HepG2 (cell line): Measurements from ENCODE around the gene PPFIA3. TPM values are rescaled to one million over a fixed set of nuclear protein-coding genes. Genes with fewer than 3 reads are reported as not detected.

ENCODE experiments used
- E2F2 ChIP-seq: sonication (generic); formaldehyde crosslinking; IDR thresholded peaks from 2 replicates; pipeline ENCODE4 v1.4.0; 2020; ENCODE audit warnings: missing genetic modification reagents, borderline replicate concordance
- FOXK1 ChIP-seq: sonication (generic); formaldehyde crosslinking; IDR thresholded peaks from 2 replicates; pipeline ENCODE4 v1.4.0; 2020; ENCODE audit warnings: low read depth, missing genetic modification reagents, borderline replicate concordance
- HDAC6 ChIP-seq: fragments of 200-600 bp; sonication (generic); IDR thresholded peaks from 2 replicates; pipeline ENCODE4 v1.7.0; 2017; ENCODE audit warnings: mild to moderate bottlenecking, antibody characterized with exemption, low read length, low read depth
- MTA3 ChIP-seq: sonication (generic); formaldehyde crosslinking; IDR thresholded peaks from 2 replicates; pipeline ENCODE4 v1.4.0; 2020; ENCODE audit warnings: missing genetic modification reagents
- POGZ ChIP-seq: sonication (generic); formaldehyde crosslinking; IDR thresholded peaks from 2 replicates; pipeline ENCODE4 v1.4.0; 2020; ENCODE audit warnings: mild to moderate bottlenecking, missing genetic modification reagents
- RFX5 ChIP-seq: IDR thresholded peaks from 2 replicates; pipeline ENCODE4 v1.6.1; 2011; ENCODE audit warnings: low read depth, low read length, improper control_type of control experiment
- SP140L ChIP-seq: sonication (generic); formaldehyde crosslinking; IDR thresholded peaks from 2 replicates; pipeline ENCODE4 v1.4.0; 2020; ENCODE audit warnings: missing genetic modification reagents, borderline replicate concordance
- TSC22D2 ChIP-seq: sonication (generic); formaldehyde crosslinking; IDR thresholded peaks from 2 replicates; pipeline ENCODE4 v1.5.1; 2020; ENCODE audit warnings: missing genetic modification reagents, mild to moderate bottlenecking, borderline replicate concordance
- ZBTB3 ChIP-seq: sonication (generic); formaldehyde crosslinking; IDR thresholded peaks from 2 replicates; pipeline ENCODE4 v1.4.0; 2020; ENCODE audit warnings: low read depth, mild to moderate bottlenecking, moderate library complexity, missing genetic modification reagents, borderline replicate concordance
- ZNF251 ChIP-seq: sonication (generic); formaldehyde crosslinking; IDR thresholded peaks from 2 replicates; pipeline ENCODE4 v1.9.0; 2021; ENCODE audit warnings: mild to moderate bottlenecking, missing genetic modification reagents
- polyA plus RNA-seq, 8 experiments: library from polyadenylated mRNA; depleted of rRNA in 3 of 8; stranded (reverse) in 7 of 8; unstranded in 1 of 8; fragments of >200 nt; fragmentation: Illumina TruSeq in 4 of 8; extraction: Trizol in 4 of 8; gene quantifications; 2 replicates each; pipeline versions ENCODE4 v1.2.1 to v1.2.3, GENCODE V29; 2011 to 2016; ENCODE audit warnings: low read depth in 4 of 8, missing spikeins in 1 of 8, mixed read lengths in 1 of 8; ENCODE audit not compliant: insufficient read depth in 1 of 8
- total RNA-seq, 5 experiments: library from RNA; depleted of rRNA; stranded (reverse); fragments of >200 nt; fragmentation: Illumina TruSeq; extraction: Trizol; gene quantifications; 2 replicates each; pipeline ENCODE4 v1.2.3, GENCODE V29; 2016; ENCODE audit warnings: low read depth in 1 of 5
- TF ChIP-seq, protein P1 (sequence below): sonication (generic); formaldehyde crosslinking; IDR thresholded peaks from 2 replicates; pipeline ENCODE4 v1.4.0; 2020; ENCODE audit warnings: missing genetic modification reagents
- TF ChIP-seq, protein P2 (sequence below): sonication (generic); formaldehyde crosslinking; IDR thresholded peaks from 2 replicates; pipeline ENCODE4 v1.4.0; 2020; ENCODE audit warnings: missing genetic modification reagents
- TF ChIP-seq, protein P3 (sequence below): sonication (generic); formaldehyde crosslinking; IDR thresholded peaks from 2 replicates; pipeline ENCODE4 v1.9.0; 2021; ENCODE audit warnings: missing genetic modification reagents, mild to moderate bottlenecking, borderline replicate concordance
- TF ChIP-seq, protein P4 (sequence below): sonication (generic); formaldehyde crosslinking; IDR thresholded peaks from 2 replicates; pipeline ENCODE4 v1.4.0; 2020; ENCODE audit warnings: mild to moderate bottlenecking, missing genetic modification reagents

Gene PPFIA3
- total and polyA plus RNA-seq, 2 of the 13 experiments (the other 11 are each of a cell fraction or from before 2014, with no cell fraction given) = 6.7 to 8.6 TPM

GRCh38 chr19:49127674-49128544 lies 8.6 kb downstream of the PPFIA3 start (continued):
- TF ChIP-seq RFX5 = no peak
- TF ChIP-seq, protein P1, sequence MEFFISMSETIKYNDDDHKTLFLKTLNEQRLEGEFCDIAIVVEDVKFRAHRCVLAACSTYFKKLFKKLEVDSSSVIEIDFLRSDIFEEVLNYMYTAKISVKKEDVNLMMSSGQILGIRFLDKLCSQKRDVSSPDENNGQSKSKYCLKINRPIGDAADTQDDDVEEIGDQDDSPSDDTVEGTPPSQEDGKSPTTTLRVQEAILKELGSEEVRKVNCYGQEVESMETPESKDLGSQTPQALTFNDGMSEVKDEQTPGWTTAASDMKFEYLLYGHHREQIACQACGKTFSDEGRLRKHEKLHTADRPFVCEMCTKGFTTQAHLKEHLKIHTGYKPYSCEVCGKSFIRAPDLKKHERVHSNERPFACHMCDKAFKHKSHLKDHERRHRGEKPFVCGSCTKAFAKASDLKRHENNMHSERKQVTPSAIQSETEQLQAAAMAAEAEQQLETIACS (CRISPR knock-in tag) = peak; percentile 78
- TF ChIP-seq ZBTB3 (CRISPR knock-in tag) = peak; percentile 89; the same call in 1 of the 2 replicates
- TF ChIP-seq MTA3 (CRISPR knock-in tag) = no peak
- TF ChIP-seq HDAC6 = no peak
- TF ChIP-seq, protein P2, sequence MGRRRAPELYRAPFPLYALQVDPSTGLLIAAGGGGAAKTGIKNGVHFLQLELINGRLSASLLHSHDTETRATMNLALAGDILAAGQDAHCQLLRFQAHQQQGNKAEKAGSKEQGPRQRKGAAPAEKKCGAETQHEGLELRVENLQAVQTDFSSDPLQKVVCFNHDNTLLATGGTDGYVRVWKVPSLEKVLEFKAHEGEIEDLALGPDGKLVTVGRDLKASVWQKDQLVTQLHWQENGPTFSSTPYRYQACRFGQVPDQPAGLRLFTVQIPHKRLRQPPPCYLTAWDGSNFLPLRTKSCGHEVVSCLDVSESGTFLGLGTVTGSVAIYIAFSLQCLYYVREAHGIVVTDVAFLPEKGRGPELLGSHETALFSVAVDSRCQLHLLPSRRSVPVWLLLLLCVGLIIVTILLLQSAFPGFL (CRISPR knock-in tag) = peak; percentile 97
- TF ChIP-seq, protein P3, sequence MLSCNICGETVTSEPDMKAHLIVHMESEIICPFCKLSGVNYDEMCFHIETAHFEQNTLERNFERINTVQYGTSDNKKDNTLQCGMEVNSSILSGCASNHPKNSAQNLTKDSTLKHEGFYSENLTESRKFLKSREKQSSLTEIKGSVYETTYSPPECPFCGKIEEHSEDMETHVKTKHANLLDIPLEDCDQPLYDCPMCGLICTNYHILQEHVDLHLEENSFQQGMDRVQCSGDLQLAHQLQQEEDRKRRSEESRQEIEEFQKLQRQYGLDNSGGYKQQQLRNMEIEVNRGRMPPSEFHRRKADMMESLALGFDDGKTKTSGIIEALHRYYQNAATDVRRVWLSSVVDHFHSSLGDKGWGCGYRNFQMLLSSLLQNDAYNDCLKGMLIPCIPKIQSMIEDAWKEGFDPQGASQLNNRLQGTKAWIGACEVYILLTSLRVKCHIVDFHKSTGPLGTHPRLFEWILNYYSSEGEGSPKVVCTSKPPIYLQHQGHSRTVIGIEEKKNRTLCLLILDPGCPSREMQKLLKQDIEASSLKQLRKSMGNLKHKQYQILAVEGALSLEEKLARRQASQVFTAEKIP (CRISPR knock-in tag) = no peak
- peak; percentile 82; the same call in 1 of the 2 replicates for TF ChIP-seq E2F2
- peak; percentile 97 for TF ChIP-seq ZNF251 (CRISPR knock-in tag)
- TF ChIP-seq POGZ (CRISPR knock-in tag) = peak; percentile 23; the same call in 1 of the 2 replicates
- TF ChIP-seq SP140L (CRISPR knock-in tag) = peak; percentile 78; the same call in 1 of the 2 replicates
- TF ChIP-seq FOXK1 = no peak
- peak; percentile 98 for TF ChIP-seq TSC22D2 (CRISPR knock-in tag)
- TF ChIP-seq, protein P4, sequence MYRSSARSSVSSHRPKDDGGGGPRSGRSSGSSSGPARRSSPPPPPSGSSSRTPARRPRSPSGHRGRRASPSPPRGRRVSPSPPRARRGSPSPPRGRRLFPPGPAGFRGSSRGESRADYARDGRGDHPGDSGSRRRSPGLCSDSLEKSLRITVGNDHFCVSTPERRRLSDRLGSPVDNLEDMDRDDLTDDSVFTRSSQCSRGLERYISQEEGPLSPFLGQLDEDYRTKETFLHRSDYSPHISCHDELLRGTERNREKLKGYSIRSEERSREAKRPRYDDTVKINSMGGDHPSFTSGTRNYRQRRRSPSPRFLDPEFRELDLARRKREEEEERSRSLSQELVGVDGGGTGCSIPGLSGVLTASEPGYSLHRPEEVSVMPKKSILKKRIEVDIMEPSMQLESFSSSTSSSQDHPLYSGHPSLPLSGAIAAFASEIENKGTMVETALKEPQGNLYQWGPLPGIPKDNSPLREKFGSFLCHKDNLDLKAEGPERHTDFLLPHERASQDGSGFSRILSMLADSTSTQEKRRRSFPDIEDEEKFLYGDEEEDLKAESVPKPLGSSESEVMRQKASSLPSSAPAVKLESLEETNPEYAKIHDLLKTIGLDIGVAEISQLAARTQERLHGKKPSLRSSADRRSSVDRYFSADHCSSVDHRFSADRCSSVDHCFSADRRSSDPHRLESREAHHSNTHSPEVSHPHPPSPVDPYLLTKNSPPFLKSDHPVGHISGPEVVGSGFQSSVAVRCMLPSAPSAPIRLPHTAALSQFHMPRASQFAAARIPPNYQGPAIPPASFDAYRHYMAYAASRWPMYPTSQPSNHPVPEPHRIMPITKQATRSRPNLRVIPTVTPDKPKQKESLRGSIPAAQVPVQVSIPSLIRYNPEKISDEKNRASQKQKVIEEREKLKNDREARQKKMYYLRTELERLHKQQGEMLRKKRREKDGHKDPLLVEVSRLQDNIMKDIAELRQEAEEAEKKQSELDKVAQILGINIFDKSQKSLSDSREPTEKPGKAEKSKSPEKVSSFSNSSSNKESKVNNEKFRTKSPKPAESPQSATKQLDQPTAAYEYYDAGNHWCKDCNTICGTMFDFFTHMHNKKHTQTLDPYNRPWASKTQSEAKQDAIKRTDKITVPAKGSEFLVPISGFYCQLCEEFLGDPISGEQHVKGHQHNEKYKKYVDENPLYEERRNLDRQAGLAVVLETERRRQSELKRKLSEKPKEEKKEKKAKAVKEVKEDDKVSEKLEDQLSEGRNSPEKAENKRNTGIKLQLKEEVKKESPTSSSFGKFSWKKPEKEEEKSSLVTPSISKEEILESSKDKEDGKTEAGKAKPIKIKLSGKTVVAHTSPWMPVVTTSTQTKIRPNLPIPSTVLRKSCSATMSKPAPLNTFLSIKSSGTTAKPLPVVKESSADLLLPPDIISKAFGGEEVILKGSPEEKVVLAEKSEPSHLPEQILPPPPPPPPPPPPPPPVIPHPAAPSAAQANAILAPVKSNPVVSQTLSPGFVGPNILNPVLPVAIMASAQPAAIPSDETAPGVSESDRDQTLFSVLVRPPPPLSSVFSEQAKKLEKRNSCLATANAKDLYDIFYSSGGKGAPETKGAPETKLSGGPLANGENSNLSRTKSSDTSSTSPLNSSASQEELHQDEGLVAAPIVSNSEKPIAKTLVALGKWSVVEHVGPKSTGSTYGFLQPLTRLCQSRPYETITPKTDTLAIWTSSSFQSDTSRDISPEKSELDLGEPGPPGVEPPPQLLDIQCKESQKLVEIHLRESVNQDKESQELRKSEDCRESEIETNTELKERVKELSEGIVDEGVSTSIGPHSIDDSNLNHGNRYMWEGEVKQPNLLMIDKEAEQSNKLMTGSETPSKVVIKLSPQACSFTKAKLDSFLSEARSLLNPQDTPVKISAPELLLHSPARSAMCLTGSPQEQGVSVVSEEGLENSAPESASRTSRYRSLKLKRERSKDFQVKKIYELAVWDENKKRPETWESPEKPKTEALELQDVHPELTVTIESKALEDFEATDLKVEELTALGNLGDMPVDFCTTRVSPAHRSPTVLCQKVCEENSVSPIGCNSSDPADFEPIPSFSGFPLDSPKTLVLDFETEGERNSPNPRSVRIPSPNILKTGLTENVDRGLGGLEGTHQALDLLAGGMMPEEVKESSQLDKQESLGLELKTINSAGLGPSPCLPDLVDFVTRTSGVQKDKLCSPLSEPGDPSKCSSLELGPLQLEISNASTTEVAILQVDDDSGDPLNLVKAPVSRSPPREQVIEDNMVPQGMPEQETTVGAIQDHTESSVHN = peak; percentile 99
